WTC11 (cell line): Measurements from ENCODE around the gene CD28. TPM values are rescaled to one million over a fixed set of nuclear protein-coding genes. Genes with fewer than 3 reads are reported as not detected.

Experiments
- ATAC-seq: fragments of 200-7000 bp; cut with Tn5 transposase; 2 replicates; pipeline ENCODE4 v1.10.0; 2021; ENCODE audit warnings: mild to moderate bottlenecking, moderate library complexity
- CTCF ChIA-PET: fragments of 300-600 bp; sonication (Branson Sonifier 250); formaldehyde crosslinking; loops from one replicate; lab custom pipeline; 2021; ENCODE audit warnings: antibody characterized with exemption; lab: Charles Lee
- POLR2A ChIA-PET: fragments of 350-600 bp; sonication (Branson Sonifier 250); formaldehyde crosslinking; loops from one replicate; lab custom pipeline; 2021; ENCODE audit warnings: antibody characterized with exemption; lab: Charles Lee
- DNase-seq: peaks from one replicate; pipeline ENCODE4 v3.0.0; 2021; ENCODE audit warnings: low spot score
- H3K27ac Mint-ChIP-seq: 2 replicates; pipeline ENCODE4 v1.8.0; 2021; ENCODE audit warnings: mixed read lengths
- H3K27me3 Mint-ChIP-seq: 2 replicates; pipeline ENCODE4 v1.8.0; 2021; ENCODE audit warnings: low read depth, mild to moderate bottlenecking, moderate library complexity, mixed read lengths
- H3K36me3 Mint-ChIP-seq: 2 replicates; pipeline ENCODE4 v1.8.0; 2021; ENCODE audit warnings: mixed read lengths
- H3K4me1 Mint-ChIP-seq: 2 replicates; pipeline ENCODE4 v1.8.0; 2022; ENCODE audit warnings: mixed read lengths
- H3K4me3 Mint-ChIP-seq: 2 replicates; pipeline ENCODE4 v1.8.0; 2021; ENCODE audit warnings: mild to moderate bottlenecking, moderate library complexity, mixed read lengths
- H3K9me3 Mint-ChIP-seq: 2 replicates; pipeline ENCODE4 v1.8.0; 2021; ENCODE audit warnings: mixed read lengths
- ATF6 ChIP-seq: sonication (generic); formaldehyde crosslinking; IDR thresholded peaks from 2 replicates; pipeline ENCODE4 v1.8.1; 2023; ENCODE audit warnings: mild to moderate bottlenecking, missing genetic modification reagents
- CBFB ChIP-seq: sonication (generic); formaldehyde crosslinking; IDR thresholded peaks from 2 replicates; pipeline ENCODE4 v1.8.1; 2022; ENCODE audit warnings: mild to moderate bottlenecking, low read depth, missing genetic modification reagents
- CREM ChIP-seq: sonication (generic); formaldehyde crosslinking; IDR thresholded peaks from 2 replicates; pipeline ENCODE4 v1.8.1; 2022; ENCODE audit warnings: mild to moderate bottlenecking, missing genetic modification reagents, moderate library complexity
- ELF4 ChIP-seq: sonication (generic); formaldehyde crosslinking; IDR thresholded peaks from 2 replicates; pipeline ENCODE4 v1.8.1; 2022; ENCODE audit warnings: low read depth, mild to moderate bottlenecking, moderate library complexity, missing genetic modification reagents
- FOXK1 ChIP-seq: sonication (generic); formaldehyde crosslinking; IDR thresholded peaks from 2 replicates; pipeline ENCODE4 v1.8.0; 2022; ENCODE audit warnings: mild to moderate bottlenecking, moderate library complexity, missing genetic modification reagents
- FOXP1 ChIP-seq: sonication (generic); formaldehyde crosslinking; IDR thresholded peaks from 2 replicates; pipeline ENCODE4 v1.8.0; 2022; ENCODE audit warnings: missing genetic modification reagents, mild to moderate bottlenecking, moderate library complexity, borderline replicate concordance
- GABPB1 ChIP-seq: sonication (generic); formaldehyde crosslinking; IDR thresholded peaks from 2 replicates; pipeline ENCODE4 v1.8.1; 2023; ENCODE audit warnings: mild to moderate bottlenecking, missing genetic modification reagents
- IRF1 ChIP-seq: sonication (generic); formaldehyde crosslinking; IDR thresholded peaks from 2 replicates; pipeline ENCODE4 v1.8.0; 2023; ENCODE audit warnings: missing genetic modification reagents
- IRF2 ChIP-seq: sonication (generic); formaldehyde crosslinking; IDR thresholded peaks from 2 replicates; pipeline ENCODE4 v1.8.0; 2022; ENCODE audit warnings: low read depth, missing genetic modification reagents, borderline replicate concordance
- MLX ChIP-seq: sonication (generic); formaldehyde crosslinking; IDR thresholded peaks from 2 replicates; pipeline ENCODE4 v1.8.1; 2023; ENCODE audit warnings: mild to moderate bottlenecking, missing genetic modification reagents, moderate library complexity
- PRDM15 ChIP-seq: sonication (generic); formaldehyde crosslinking; IDR thresholded peaks from 2 replicates; pipeline ENCODE4 v1.8.0; 2022; ENCODE audit warnings: missing genetic modification reagents
- SP1 ChIP-seq: sonication (generic); formaldehyde crosslinking; conservative IDR thresholded peaks from 2 replicates; pipeline ENCODE4 v1.8.1; 2022; ENCODE audit warnings: missing genetic modification reagents
- TEAD1 ChIP-seq: sonication (generic); formaldehyde crosslinking; IDR thresholded peaks from 2 replicates; pipeline ENCODE4 v1.8.0; 2022; ENCODE audit warnings: mild to moderate bottlenecking, missing genetic modification reagents
- TEAD4 ChIP-seq: sonication (generic); formaldehyde crosslinking; IDR thresholded peaks from 2 replicates; pipeline ENCODE4 v1.8.0; 2022; ENCODE audit warnings: mild to moderate bottlenecking, missing genetic modification reagents
- TP53 ChIP-seq: sonication (generic); formaldehyde crosslinking; IDR thresholded peaks from 2 replicates; pipeline ENCODE4 v1.8.1; 2023; ENCODE audit warnings: mild to moderate bottlenecking, missing genetic modification reagents
- ZBTB21 ChIP-seq: sonication (generic); formaldehyde crosslinking; IDR thresholded peaks from 2 replicates; pipeline ENCODE4 v1.8.1; 2023; ENCODE audit warnings: mild to moderate bottlenecking, missing genetic modification reagents, borderline replicate concordance
- ZNF232 ChIP-seq: sonication (generic); formaldehyde crosslinking; IDR thresholded peaks from 2 replicates; pipeline ENCODE4 v1.8.0; 2022; ENCODE audit warnings: mild to moderate bottlenecking, missing genetic modification reagents
- total RNA-seq: library from RNA; stranded (reverse); gene quantifications from 3 replicates; pipeline ENCODE4 v1.2.3, GENCODE V29; 2021
- TF ChIP-seq, protein P1 (sequence below): fragments of 250-450 bp; sonication (Bioruptor Pico); IDR thresholded peaks from 2 replicates; pipeline ENCODE4 v1.9.0; 2021; ENCODE audit warnings: mild to moderate bottlenecking
- TF ChIP-seq, protein P2 (sequence below): sonication (generic); formaldehyde crosslinking; IDR thresholded peaks from 2 replicates; pipeline ENCODE4 v1.8.1; 2022; ENCODE audit warnings: low read depth, missing genetic modification reagents, borderline replicate concordance
- TF ChIP-seq, protein P3 (sequence below): sonication (generic); formaldehyde crosslinking; IDR thresholded peaks from 2 replicates; pipeline ENCODE4 v1.8.0; 2023; ENCODE audit warnings: missing genetic modification reagents, mild to moderate bottlenecking, borderline replicate concordance

Gene CD28
- total RNA-seq, 1 experiment from 2014 or later, result 0.11 TPM

- Mint-ChIP-seq H3K36me3 (no peaks in the 10 kb centered on the region), H3K27me3 (peaks cover 6% of the 10 kb centered on the region; the same call in 1 of the 2 replicates), H3K27ac (no peak overlapping the region), H3K4me1 (peaks cover 9% of the 10 kb centered on the region), H3K9me3 (no peaks in the 10 kb centered on the region), H3K4me3 (no peak overlapping the region)
- CTCF ChIA-PET, result no interaction called here
- no peak for TF ChIP-seq CBFB (CRISPR knock-in tag)
- TF ChIP-seq ZNF232 (CRISPR knock-in tag), result no peak
- no peak for TF ChIP-seq IRF2 (CRISPR knock-in tag)
- no peak for TF ChIP-seq TP53 (CRISPR knock-in tag)
- TF ChIP-seq TEAD4, result no peak
- TF ChIP-seq, protein P1, sequence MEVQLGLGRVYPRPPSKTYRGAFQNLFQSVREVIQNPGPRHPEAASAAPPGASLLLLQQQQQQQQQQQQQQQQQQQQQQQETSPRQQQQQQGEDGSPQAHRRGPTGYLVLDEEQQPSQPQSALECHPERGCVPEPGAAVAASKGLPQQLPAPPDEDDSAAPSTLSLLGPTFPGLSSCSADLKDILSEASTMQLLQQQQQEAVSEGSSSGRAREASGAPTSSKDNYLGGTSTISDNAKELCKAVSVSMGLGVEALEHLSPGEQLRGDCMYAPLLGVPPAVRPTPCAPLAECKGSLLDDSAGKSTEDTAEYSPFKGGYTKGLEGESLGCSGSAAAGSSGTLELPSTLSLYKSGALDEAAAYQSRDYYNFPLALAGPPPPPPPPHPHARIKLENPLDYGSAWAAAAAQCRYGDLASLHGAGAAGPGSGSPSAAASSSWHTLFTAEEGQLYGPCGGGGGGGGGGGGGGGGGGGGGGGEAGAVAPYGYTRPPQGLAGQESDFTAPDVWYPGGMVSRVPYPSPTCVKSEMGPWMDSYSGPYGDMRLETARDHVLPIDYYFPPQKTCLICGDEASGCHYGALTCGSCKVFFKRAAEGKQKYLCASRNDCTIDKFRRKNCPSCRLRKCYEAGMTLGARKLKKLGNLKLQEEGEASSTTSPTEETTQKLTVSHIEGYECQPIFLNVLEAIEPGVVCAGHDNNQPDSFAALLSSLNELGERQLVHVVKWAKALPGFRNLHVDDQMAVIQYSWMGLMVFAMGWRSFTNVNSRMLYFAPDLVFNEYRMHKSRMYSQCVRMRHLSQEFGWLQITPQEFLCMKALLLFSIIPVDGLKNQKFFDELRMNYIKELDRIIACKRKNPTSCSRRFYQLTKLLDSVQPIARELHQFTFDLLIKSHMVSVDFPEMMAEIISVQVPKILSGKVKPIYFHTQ (CRISPR knock-in tag), result no peak
- TF ChIP-seq ATF6 (CRISPR knock-in tag), result no peak
- TF ChIP-seq SP1, result no peak
- no peak for TF ChIP-seq IRF1 (CRISPR knock-in tag)
- TF ChIP-seq ZBTB21 (CRISPR knock-in tag), result no peak
- TF ChIP-seq FOXP1, result no peak
- no peak for TF ChIP-seq CREM (CRISPR knock-in tag)
- no peak for TF ChIP-seq ELF4 (CRISPR knock-in tag)
- TF ChIP-seq PRDM15 (CRISPR knock-in tag), result no peak
- TF ChIP-seq, protein P2, sequence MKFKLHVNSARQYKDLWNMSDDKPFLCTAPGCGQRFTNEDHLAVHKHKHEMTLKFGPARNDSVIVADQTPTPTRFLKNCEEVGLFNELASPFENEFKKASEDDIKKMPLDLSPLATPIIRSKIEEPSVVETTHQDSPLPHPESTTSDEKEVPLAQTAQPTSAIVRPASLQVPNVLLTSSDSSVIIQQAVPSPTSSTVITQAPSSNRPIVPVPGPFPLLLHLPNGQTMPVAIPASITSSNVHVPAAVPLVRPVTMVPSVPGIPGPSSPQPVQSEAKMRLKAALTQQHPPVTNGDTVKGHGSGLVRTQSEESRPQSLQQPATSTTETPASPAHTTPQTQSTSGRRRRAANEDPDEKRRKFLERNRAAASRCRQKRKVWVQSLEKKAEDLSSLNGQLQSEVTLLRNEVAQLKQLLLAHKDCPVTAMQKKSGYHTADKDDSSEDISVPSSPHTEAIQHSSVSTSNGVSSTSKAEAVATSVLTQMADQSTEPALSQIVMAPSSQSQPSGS, result no peak
- TF ChIP-seq GABPB1 (CRISPR knock-in tag), result no peak
- TF ChIP-seq, protein P3, sequence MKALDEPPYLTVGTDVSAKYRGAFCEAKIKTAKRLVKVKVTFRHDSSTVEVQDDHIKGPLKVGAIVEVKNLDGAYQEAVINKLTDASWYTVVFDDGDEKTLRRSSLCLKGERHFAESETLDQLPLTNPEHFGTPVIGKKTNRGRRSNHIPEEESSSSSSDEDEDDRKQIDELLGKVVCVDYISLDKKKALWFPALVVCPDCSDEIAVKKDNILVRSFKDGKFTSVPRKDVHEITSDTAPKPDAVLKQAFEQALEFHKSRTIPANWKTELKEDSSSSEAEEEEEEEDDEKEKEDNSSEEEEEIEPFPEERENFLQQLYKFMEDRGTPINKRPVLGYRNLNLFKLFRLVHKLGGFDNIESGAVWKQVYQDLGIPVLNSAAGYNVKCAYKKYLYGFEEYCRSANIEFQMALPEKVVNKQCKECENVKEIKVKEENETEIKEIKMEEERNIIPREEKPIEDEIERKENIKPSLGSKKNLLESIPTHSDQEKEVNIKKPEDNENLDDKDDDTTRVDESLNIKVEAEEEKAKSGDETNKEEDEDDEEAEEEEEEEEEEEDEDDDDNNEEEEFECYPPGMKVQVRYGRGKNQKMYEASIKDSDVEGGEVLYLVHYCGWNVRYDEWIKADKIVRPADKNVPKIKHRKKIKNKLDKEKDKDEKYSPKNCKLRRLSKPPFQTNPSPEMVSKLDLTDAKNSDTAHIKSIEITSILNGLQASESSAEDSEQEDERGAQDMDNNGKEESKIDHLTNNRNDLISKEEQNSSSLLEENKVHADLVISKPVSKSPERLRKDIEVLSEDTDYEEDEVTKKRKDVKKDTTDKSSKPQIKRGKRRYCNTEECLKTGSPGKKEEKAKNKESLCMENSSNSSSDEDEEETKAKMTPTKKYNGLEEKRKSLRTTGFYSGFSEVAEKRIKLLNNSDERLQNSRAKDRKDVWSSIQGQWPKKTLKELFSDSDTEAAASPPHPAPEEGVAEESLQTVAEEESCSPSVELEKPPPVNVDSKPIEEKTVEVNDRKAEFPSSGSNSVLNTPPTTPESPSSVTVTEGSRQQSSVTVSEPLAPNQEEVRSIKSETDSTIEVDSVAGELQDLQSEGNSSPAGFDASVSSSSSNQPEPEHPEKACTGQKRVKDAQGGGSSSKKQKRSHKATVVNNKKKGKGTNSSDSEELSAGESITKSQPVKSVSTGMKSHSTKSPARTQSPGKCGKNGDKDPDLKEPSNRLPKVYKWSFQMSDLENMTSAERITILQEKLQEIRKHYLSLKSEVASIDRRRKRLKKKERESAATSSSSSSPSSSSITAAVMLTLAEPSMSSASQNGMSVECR (CRISPR knock-in tag), result no peak
- no peak for TF ChIP-seq FOXK1 (CRISPR knock-in tag)
- TF ChIP-seq MLX (CRISPR knock-in tag), result no peak
- TF ChIP-seq TEAD1 (CRISPR knock-in tag), result no peak
- no peak for ATAC-seq
- POLR2A ChIA-PET, result no interaction called here
- no peak for DNase-seq
These were observed 21.3 kb upstream of the CD28 start for GRCh38 chr2:203685081-203685621.
